ENCODE data around the gene CREB3L2. TPM values are rescaled to one million over a fixed set of nuclear protein-coding genes. Genes with fewer than 3 reads are reported as not detected.
A peak's percentile ranks its signal among the peaks of the same experiment; 100 is the strongest.

The CREB3L2 gene
- total RNA-seq, 1 donor from 2014 or later: 65.9 TPM

GRCh38 chr7:137916980-137917645 is 84.8 kb downstream of the CREB3L2 start:
- Mint-ChIP-seq H3K4me1 (ENCODE audit: low read depth) (no peaks in the 10 kb centered on the region), H3K27ac (no peak overlapping the region), H3K4me3 (ENCODE audit: low read depth) (no peak overlapping the region), H3K9me3 (ENCODE audit: low read depth) (no peaks in the 10 kb centered on the region), H3K36me3 (ENCODE audit: insufficient read depth) (peaks cover 32% of the 10 kb centered on the region), H3K27me3 (no peaks in the 10 kb centered on the region)
- TF ChIP-seq CTCF (IDR thresholded peaks at IDR 0.05; ENCODE audit: unreplicated experiment): no peak
- no peak for DNase-seq (ENCODE audit: low spot score, unreplicated experiment)

GRCh38 chr7:137916564-137916963 is 85.3 kb downstream of the CREB3L2 start:
- Mint-ChIP-seq H3K27ac (peak overlapping the region; percentile 15), H3K9me3 (ENCODE audit: low read depth) (no peaks in the 10 kb centered on the region), H3K4me1 (ENCODE audit: low read depth) (no peaks in the 10 kb centered on the region), H3K4me3 (ENCODE audit: low read depth) (no peak overlapping the region), H3K36me3 (ENCODE audit: insufficient read depth) (peaks cover 32% of the 10 kb centered on the region), H3K27me3 (no peaks in the 10 kb centered on the region)
- no peak for DNase-seq (ENCODE audit: low spot score, unreplicated experiment)
- TF ChIP-seq CTCF (IDR thresholded peaks at IDR 0.05; ENCODE audit: unreplicated experiment): no peak

GRCh38 chr7:137915266-137915665 is 86.6 kb downstream of the CREB3L2 start:
- H3K4me3 Mint-ChIP-seq (ENCODE audit: low read depth): no peak overlapping the region
- H3K36me3 Mint-ChIP-seq (ENCODE audit: insufficient read depth): peaks cover 29% of the 10 kb centered on the region
- H3K27me3 Mint-ChIP-seq: no peaks in the 10 kb centered on the region
- no peak for DNase-seq (ENCODE audit: low spot score, unreplicated experiment)
- H3K9me3 Mint-ChIP-seq (ENCODE audit: low read depth): no peaks in the 10 kb centered on the region
- H3K27ac Mint-ChIP-seq: no peak overlapping the region
- peaks cover 6% of the 10 kb centered on the region for H3K4me1 Mint-ChIP-seq (ENCODE audit: low read depth)
- no peak for TF ChIP-seq CTCF (IDR thresholded peaks at IDR 0.05; ENCODE audit: unreplicated experiment)

DNA sequence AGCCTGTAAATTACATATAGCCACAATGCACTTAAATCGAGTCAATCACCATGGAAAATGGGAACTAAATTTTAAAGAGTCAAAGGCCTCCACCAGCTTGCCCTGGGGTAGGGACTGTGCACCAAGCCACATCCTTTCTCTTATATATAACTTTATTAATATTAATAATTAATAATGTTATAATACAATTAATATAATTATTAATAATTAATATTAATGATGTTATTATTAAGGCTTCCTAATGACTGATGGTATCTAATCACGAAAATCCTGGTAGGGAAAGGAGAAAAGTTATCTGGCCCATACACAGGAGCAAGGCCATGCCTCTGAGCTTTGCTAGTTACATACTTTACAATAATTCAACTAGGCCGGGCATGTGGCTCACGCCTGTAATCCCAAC is 87.9 kb downstream of the CREB3L2 start:
- no peak for DNase-seq (ENCODE audit: low spot score, unreplicated experiment)
- no peak for TF ChIP-seq CTCF (IDR thresholded peaks at IDR 0.05; ENCODE audit: unreplicated experiment)
- Mint-ChIP-seq H3K36me3 (ENCODE audit: insufficient read depth) (peaks cover 35% of the 10 kb centered on the region), H3K4me3 (ENCODE audit: low read depth) (no peak overlapping the region), H3K4me1 (ENCODE audit: low read depth) (peaks cover 6% of the 10 kb centered on the region), H3K27ac (no peak overlapping the region), H3K27me3 (no peaks in the 10 kb centered on the region), H3K9me3 (ENCODE audit: low read depth) (no peaks in the 10 kb centered on the region)

GRCh38 chr7:137909042-137909441 is 92.8 kb downstream of the CREB3L2 start:
- H3K36me3 Mint-ChIP-seq (ENCODE audit: insufficient read depth): peaks cover 50% of the 10 kb centered on the region

More at GRCh38 chr7:137909042-137909441, 92.8 kb downstream of the CREB3L2 start:
- no peak for TF ChIP-seq CTCF (IDR thresholded peaks at IDR 0.05; ENCODE audit: unreplicated experiment)
- Mint-ChIP-seq H3K9me3 (ENCODE audit: low read depth) (peaks cover 7% of the 10 kb centered on the region), H3K4me3 (ENCODE audit: low read depth) (no peak overlapping the region), H3K4me1 (ENCODE audit: low read depth) (peaks cover 6% of the 10 kb centered on the region), H3K27ac (no peak overlapping the region), H3K27me3 (no peaks in the 10 kb centered on the region)
- DNase-seq (ENCODE audit: low spot score, unreplicated experiment): no peak
